HepG2 (cell line): ENCODE data around the gene AANAT. TPM values are rescaled to one million over a fixed set of nuclear protein-coding genes. Genes with fewer than 3 reads are reported as not detected.
A peak's percentile ranks its signal among the peaks of the same experiment; 100 is the strongest.

ENCODE experiments used
- ARNTL ChIP-seq: sonication (generic); formaldehyde crosslinking; IDR thresholded peaks from 2 replicates; pipeline ENCODE4 v1.4.0; 2020; ENCODE audit warnings: mild to moderate bottlenecking, missing genetic modification reagents
- CHD4 ChIP-seq: fragments of 200-600 bp; sonication (generic); IDR thresholded peaks from 2 replicates; pipeline ENCODE4 v1.7.0; 2017; ENCODE audit warnings: mild to moderate bottlenecking, low read length, borderline replicate concordance
- EED ChIP-seq: sonication (generic); formaldehyde crosslinking; IDR thresholded peaks from 2 replicates; pipeline ENCODE4 v1.5.0; 2020; ENCODE audit warnings: mild to moderate bottlenecking, missing genetic modification reagents
- FLYWCH1 ChIP-seq: sonication (generic); formaldehyde crosslinking; IDR thresholded peaks from 2 replicates; pipeline ENCODE4 v1.8.1; 2023; ENCODE audit warnings: mild to moderate bottlenecking, missing genetic modification reagents
- KMT2B ChIP-seq: IDR thresholded peaks from 2 replicates; pipeline ENCODE4 v1.6.1; 2016; ENCODE audit warnings: missing genetic modification reagents, missing compliant biosample characterization
- MBD4 ChIP-seq: IDR thresholded peaks from 2 replicates; pipeline ENCODE4 v1.6.1; 2012; ENCODE audit warnings: low read length, inconsistent platforms, borderline replicate concordance
- MED1 ChIP-seq: sonication (generic); formaldehyde crosslinking; IDR thresholded peaks from 2 replicates; pipeline ENCODE4 v1.4.0; 2020; ENCODE audit warnings: missing genetic modification reagents
- MEIS1 ChIP-seq: sonication (generic); formaldehyde crosslinking; IDR thresholded peaks from 2 replicates; pipeline ENCODE4 v1.9.0; 2021; ENCODE audit warnings: mild to moderate bottlenecking, missing genetic modification reagents, moderate library complexity, borderline replicate concordance
- NKX3-1 ChIP-seq: sonication (generic); formaldehyde crosslinking; IDR thresholded peaks from 2 replicates; pipeline ENCODE4 v1.5.0; 2020; ENCODE audit warnings: missing genetic modification reagents
- RXRA ChIP-seq: sonication (generic); formaldehyde crosslinking; IDR thresholded peaks from 2 replicates; pipeline ENCODE4 v1.5.1; 2020; ENCODE audit warnings: missing genetic modification reagents
- SIX1 ChIP-seq: sonication (generic); formaldehyde crosslinking; IDR thresholded peaks from 2 replicates; pipeline ENCODE4 v1.4.0; 2020; ENCODE audit warnings: missing genetic modification reagents, borderline replicate concordance
- ZBTB21 ChIP-seq: sonication (generic); formaldehyde crosslinking; IDR thresholded peaks from 2 replicates; pipeline ENCODE4 v1.4.0; 2020; ENCODE audit warnings: missing genetic modification reagents
- ZBTB25 ChIP-seq: IDR thresholded peaks from 2 replicates; pipeline ENCODE4 v1.6.1; 2018; ENCODE audit warnings: missing genetic modification reagents
- ZNF224 ChIP-seq: sonication (generic); formaldehyde crosslinking; IDR thresholded peaks from 2 replicates; pipeline ENCODE4 v1.5.0; 2020; ENCODE audit warnings: mild to moderate bottlenecking, missing genetic modification reagents
- ZNF256 ChIP-seq: sonication (generic); formaldehyde crosslinking; conservative IDR thresholded peaks from 2 replicates; pipeline ENCODE4 v1.4.0; 2020; ENCODE audit warnings: missing genetic modification reagents
- ZNF350 ChIP-seq: sonication (generic); formaldehyde crosslinking; IDR thresholded peaks from 2 replicates; pipeline ENCODE4 v1.4.0; 2020; ENCODE audit warnings: mild to moderate bottlenecking, low read depth, missing genetic modification reagents, borderline replicate concordance
- ZNF431 ChIP-seq: sonication (generic); formaldehyde crosslinking; IDR thresholded peaks from 2 replicates; pipeline ENCODE4 v1.9.0; 2022; ENCODE audit warnings: missing genetic modification reagents, low read depth, mild to moderate bottlenecking, borderline replicate concordance
- ZNF441 ChIP-seq: sonication (generic); formaldehyde crosslinking; IDR thresholded peaks from 2 replicates; pipeline ENCODE4 v1.7.0; 2021; ENCODE audit warnings: missing genetic modification reagents, borderline replicate concordance
- ZNF7 ChIP-seq: IDR thresholded peaks from 2 replicates; pipeline ENCODE4 v1.6.1; 2016; ENCODE audit warnings: missing biosample characterization, missing genetic modification reagents
- polyA plus RNA-seq, 8 experiments: library from polyadenylated mRNA; depleted of rRNA in 3 of 8; stranded (reverse) in 7 of 8; unstranded in 1 of 8; fragments of >200 nt; fragmentation: Illumina TruSeq in 4 of 8; extraction: Trizol in 4 of 8; gene quantifications; 2 replicates each; pipeline versions ENCODE4 v1.2.1 to v1.2.3, GENCODE V29; 2011 to 2016; ENCODE audit warnings: low read depth in 4 of 8, missing spikeins in 1 of 8, mixed read lengths in 1 of 8; ENCODE audit not compliant: insufficient read depth in 1 of 8
- total RNA-seq, 5 experiments: library from RNA; depleted of rRNA; stranded (reverse); fragments of >200 nt; fragmentation: Illumina TruSeq; extraction: Trizol; gene quantifications; 2 replicates each; pipeline ENCODE4 v1.2.3, GENCODE V29; 2016; ENCODE audit warnings: low read depth in 1 of 5
- TF ChIP-seq, protein P1 (sequence below): IDR thresholded peaks from 2 replicates; pipeline ENCODE4 v1.4.0; 2020; ENCODE audit warnings: mild to moderate bottlenecking, missing genetic modification reagents
- TF ChIP-seq, protein P2 (sequence below): IDR thresholded peaks from 2 replicates; pipeline ENCODE4 v1.6.1; 2016; ENCODE audit warnings: missing compliant biosample characterization, missing genetic modification reagents, borderline replicate concordance

AANAT gene
- total and polyA plus RNA-seq, 2 of the 13 experiments (the other 11 are each of a cell fraction or from before 2014, with no cell fraction given) = 0.07 TPM; not detected in 1

DNA sequence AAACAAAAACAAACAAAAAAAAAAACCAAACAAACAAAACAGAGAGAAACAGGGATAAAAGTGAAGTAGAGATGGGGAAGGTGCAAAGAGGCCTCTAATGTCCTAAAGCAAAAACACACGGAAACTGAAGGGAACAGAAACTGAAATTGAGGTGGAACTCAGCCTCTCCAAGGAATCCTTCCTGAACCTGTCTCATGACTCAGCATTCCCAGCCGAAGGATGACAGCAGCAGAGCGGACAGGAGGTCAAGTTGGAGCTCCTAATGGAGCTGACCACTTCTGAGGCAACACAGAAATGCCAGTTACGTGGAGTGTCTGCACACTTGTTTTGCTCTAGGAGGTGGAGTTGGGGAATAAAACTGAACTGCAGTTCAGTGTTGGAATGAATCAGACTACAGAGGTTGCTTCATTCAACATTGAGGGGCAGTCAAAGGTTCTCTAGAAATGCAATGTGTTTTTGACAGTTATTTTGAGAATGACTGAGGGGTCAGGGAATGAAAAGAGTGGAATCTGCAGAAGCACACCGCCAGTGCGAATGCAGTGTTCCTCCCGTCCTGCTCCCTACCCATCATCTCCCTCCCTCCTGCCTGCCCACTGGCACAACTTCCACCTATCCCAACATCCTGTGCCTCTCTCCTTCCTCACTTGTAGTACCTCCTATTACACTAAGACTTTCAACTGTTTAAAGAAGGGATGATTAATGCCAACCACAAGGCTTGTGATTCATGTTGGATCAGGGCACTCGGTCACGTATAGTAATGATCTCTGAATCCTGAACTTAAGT lies 20.8 kb upstream of the AANAT start (continued):
- TF ChIP-seq, protein P1, sequence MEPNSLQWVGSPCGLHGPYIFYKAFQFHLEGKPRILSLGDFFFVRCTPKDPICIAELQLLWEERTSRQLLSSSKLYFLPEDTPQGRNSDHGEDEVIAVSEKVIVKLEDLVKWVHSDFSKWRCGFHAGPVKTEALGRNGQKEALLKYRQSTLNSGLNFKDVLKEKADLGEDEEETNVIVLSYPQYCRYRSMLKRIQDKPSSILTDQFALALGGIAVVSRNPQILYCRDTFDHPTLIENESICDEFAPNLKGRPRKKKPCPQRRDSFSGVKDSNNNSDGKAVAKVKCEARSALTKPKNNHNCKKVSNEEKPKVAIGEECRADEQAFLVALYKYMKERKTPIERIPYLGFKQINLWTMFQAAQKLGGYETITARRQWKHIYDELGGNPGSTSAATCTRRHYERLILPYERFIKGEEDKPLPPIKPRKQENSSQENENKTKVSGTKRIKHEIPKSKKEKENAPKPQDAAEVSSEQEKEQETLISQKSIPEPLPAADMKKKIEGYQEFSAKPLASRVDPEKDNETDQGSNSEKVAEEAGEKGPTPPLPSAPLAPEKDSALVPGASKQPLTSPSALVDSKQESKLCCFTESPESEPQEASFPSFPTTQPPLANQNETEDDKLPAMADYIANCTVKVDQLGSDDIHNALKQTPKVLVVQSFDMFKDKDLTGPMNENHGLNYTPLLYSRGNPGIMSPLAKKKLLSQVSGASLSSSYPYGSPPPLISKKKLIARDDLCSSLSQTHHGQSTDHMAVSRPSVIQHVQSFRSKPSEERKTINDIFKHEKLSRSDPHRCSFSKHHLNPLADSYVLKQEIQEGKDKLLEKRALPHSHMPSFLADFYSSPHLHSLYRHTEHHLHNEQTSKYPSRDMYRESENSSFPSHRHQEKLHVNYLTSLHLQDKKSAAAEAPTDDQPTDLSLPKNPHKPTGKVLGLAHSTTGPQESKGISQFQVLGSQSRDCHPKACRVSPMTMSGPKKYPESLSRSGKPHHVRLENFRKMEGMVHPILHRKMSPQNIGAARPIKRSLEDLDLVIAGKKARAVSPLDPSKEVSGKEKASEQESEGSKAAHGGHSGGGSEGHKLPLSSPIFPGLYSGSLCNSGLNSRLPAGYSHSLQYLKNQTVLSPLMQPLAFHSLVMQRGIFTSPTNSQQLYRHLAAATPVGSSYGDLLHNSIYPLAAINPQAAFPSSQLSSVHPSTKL (CRISPR knock-in tag) = peak; percentile 54; the same call in 1 of the 2 replicates
- TF ChIP-seq MEIS1 (CRISPR knock-in tag) = no peak
- no peak for TF ChIP-seq CHD4
- peak; percentile 61; the same call in 1 of the 2 replicates for TF ChIP-seq ZNF7
- 0 out of 2 replicates have a peak, but pooled peaks have one; percentile 39 for TF ChIP-seq ZNF256 (CRISPR knock-in tag)
- 0 out of 2 replicates have a peak, but pooled peaks have one; percentile 14 for TF ChIP-seq ZBTB21 (CRISPR knock-in tag)
- TF ChIP-seq KMT2B (CRISPR knock-in tag) = no peak
- TF ChIP-seq, protein P2, sequence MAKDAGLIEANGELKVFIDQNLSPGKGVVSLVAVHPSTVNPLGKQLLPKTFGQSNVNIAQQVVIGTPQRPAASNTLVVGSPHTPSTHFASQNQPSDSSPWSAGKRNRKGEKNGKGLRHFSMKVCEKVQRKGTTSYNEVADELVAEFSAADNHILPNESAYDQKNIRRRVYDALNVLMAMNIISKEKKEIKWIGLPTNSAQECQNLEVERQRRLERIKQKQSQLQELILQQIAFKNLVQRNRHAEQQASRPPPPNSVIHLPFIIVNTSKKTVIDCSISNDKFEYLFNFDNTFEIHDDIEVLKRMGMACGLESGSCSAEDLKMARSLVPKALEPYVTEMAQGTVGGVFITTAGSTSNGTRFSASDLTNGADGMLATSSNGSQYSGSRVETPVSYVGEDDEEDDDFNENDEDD = no peak
- peak; percentile 72; the same call in 1 of the 2 replicates for TF ChIP-seq RXRA (CRISPR knock-in tag)
- no peak for TF ChIP-seq MBD4
- TF ChIP-seq ZNF350 = no peak
- no peak for TF ChIP-seq ZNF431 (CRISPR knock-in tag)
- no peak for TF ChIP-seq ZBTB25 (CRISPR knock-in tag)
- peak; percentile 33; the same call in 1 of the 2 replicates for TF ChIP-seq MED1 (CRISPR knock-in tag)
- TF ChIP-seq NKX3-1 (CRISPR knock-in tag) = no peak
- TF ChIP-seq ZNF224 = no peak
- no peak for TF ChIP-seq FLYWCH1 (CRISPR knock-in tag)
- no peak for TF ChIP-seq ZNF441 (CRISPR knock-in tag)
- TF ChIP-seq ARNTL (CRISPR knock-in tag) = no peak
- no peak for TF ChIP-seq SIX1
- TF ChIP-seq EED (CRISPR knock-in tag) = no peak
